T-cell (primary cell): ENCODE results near the gene TCERG1. TPM values are rescaled to one million over a fixed set of nuclear protein-coding genes. Genes with fewer than 3 reads are reported as not detected.
"Not testable (repeated sequence)": the region's sequence is repeated elsewhere in the genome, so short reads cannot be mapped to it uniquely, and the experiment has no call there.

Experiments
- ATAC-seq, 4 experiments: fragments of 200-7000 bp in 3 of 4; fragments of 150-1000 bp in 1 of 4; cut with Tn5 transposase; replicated peaks in 1 of 4; 1 replicate in 3 of 4; 2 replicates in 1 of 4; pipeline ENCODE4 v1.10.0; 2021; ENCODE audit warnings: moderate library complexity in 3 of 4, mild to moderate bottlenecking in 2 of 4, moderate number of reproducible peaks in 1 of 4
- CTCF ChIA-PET, 2 donors: fragments of 300-600 bp; sonication (Branson Sonifier 250); formaldehyde crosslinking; loops; one replicate each; lab custom pipeline; 2022; ENCODE audit warnings: antibody characterized with exemption in 2 of 2; lab: Charles Lee
- POLR2A ChIA-PET, 2 donors: fragments of 300-600 bp; sonication (Branson Sonifier 250); formaldehyde crosslinking; loops; one replicate each; lab custom pipeline; 2022; ENCODE audit warnings: antibody characterized with exemption in 2 of 2; lab: Charles Lee
- DNase-seq, 35 experiments: peaks; one replicate each; pipeline versions ENCODE4 v3.0.0 to v3.0.0-alpha.2; 2013 to 2023
- H3K27ac ChIP-seq: one replicate; pipeline ENCODE4 v1.5.1; 2013; ENCODE audit warnings: low read length
- H3K27me3 ChIP-seq, 2 experiments: replicated peaks in 1 of 2; 1 replicate in 1 of 2; 2 replicates in 1 of 2; pipeline versions ENCODE4 v1.6.1 to v1.7.0; 2013; ENCODE audit warnings: low read length in 1 of 2, mixed read lengths in 1 of 2; ENCODE audit not compliant: control insufficient read depth in 2 of 2, insufficient read depth in 2 of 2; ENCODE audit errors: extremely low read depth in 1 of 2
- H3K36me3 ChIP-seq, 2 donors: 1 replicate in 1 of 2; 2 replicates in 1 of 2; pipeline versions ENCODE4 v1.6.1 to v1.7.0; 2013; ENCODE audit warnings: low read length in 1 of 2; ENCODE audit not compliant: control insufficient read depth in 2 of 2, insufficient read depth in 1 of 2; ENCODE audit errors: extremely low read depth in 1 of 2
- H3K4me1 ChIP-seq, 2 experiments: 1 replicate in 1 of 2; 2 replicates in 1 of 2; pipeline versions ENCODE4 v1.6.1 to v1.7.0; 2013; ENCODE audit warnings: low read length in 2 of 2, mixed read lengths in 1 of 2; ENCODE audit not compliant: insufficient read depth in 2 of 2, control insufficient read depth in 1 of 2; ENCODE audit errors: extremely low read depth in 1 of 2
- H3K4me3 ChIP-seq, 2 donors: 1 replicate in 1 of 2; 2 replicates in 1 of 2; pipeline versions ENCODE4 v1.5.1 to v1.7.0; 2013; ENCODE audit warnings: mild to moderate bottlenecking in 2 of 2, low read length in 1 of 2, moderate library complexity in 1 of 2; ENCODE audit not compliant: control insufficient read depth in 1 of 2; ENCODE audit errors: extremely low read depth in 1 of 2
- H3K9me3 ChIP-seq: 2 replicates; pipeline ENCODE4 v1.7.0; 2013
- H3K27ac Mint-ChIP-seq, 2 donors: one replicate each; pipeline ENCODE4 v1.8.0; 2020 to 2021; ENCODE audit warnings: mild to moderate bottlenecking in 2 of 2, mixed read lengths in 2 of 2
- H3K27me3 Mint-ChIP-seq, 2 donors: one replicate each; pipeline ENCODE4 v1.8.0; 2021 to 2022; ENCODE audit warnings: mixed read lengths in 2 of 2
- H3K36me3 Mint-ChIP-seq: one replicate; pipeline ENCODE4 v1.8.0; 2021; ENCODE audit warnings: mixed read lengths
- H3K4me1 Mint-ChIP-seq, 3 donors: one replicate each; pipeline ENCODE4 v1.8.0; 2020 to 2022; ENCODE audit warnings: mixed read lengths in 3 of 3, mild to moderate bottlenecking in 1 of 3
- H3K4me3 Mint-ChIP-seq, 3 donors: one replicate each; pipeline ENCODE4 v1.8.0; 2020 to 2022; ENCODE audit warnings: mild to moderate bottlenecking in 3 of 3, mixed read lengths in 3 of 3, moderate library complexity in 3 of 3
- H3K9me3 Mint-ChIP-seq, 3 donors: one replicate each; pipeline ENCODE4 v1.8.0; 2020 to 2022; ENCODE audit warnings: mixed read lengths in 3 of 3
- WGBS: methylation state at CpG from one replicate; pipeline ENCODE4 v1.1.5; 2013; ENCODE audit warnings: missing lambda C conversion rate; ENCODE audit not compliant: insufficient coverage; 5-methylcytosine and 5-hydroxymethylcytosine counted together
- total RNA-seq, 35 experiments: library from RNA in 6 of 35; stranded (reverse) in 6 of 35; fragments of 120-200 nt in 1 of 35; gene quantifications; one replicate each; pipeline versions ENCODE4 v1.2.1 to v1.2.4 and lab custom pipeline; 2013 to 2026

TCERG1 gene
- total RNA-seq, 5 donors from 2014 or later (not counting 1 experiment from before 2014, with no cell fraction given), result 67.4 to 113 (median 75.1) TPM

DNA sequence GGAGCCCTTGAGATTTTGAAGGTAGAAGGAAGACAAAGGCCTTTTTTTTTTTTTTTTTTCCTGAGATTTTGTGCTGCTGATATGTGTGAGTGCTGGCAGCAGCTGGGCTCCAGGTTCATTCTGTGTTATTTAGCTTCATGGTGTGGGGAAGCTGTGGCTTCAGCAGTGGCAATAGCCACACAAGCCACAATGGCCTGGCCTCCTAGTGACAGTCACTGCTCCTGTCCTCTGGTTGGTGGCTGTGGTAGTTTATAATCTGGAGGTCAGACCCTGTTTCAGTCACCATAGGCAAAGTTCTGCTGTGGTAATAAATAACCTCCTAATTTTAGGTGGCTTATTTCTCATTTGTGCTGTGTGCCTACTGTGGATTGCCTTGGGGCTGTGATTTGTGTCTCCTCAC is 97.1 kb downstream of the TCERG1 start:
- H3K27me3 ChIP-seq, result peaks cover 0 to 6% of the 10 kb centered on the region in 2 experiments
- ATAC-seq, result no peak
- POLR2A ChIA-PET, result no interaction called here
- no peak for DNase-seq
- CTCF ChIA-PET, result interaction anchor here (0.6 to 1.0 kb wide), 2 partner anchors 422 to 879 kb away, joined by 3 to 5 read pairs; no protein-coding TSS in a partner anchor
- Mint-ChIP-seq H3K4me1 (peaks cover 0 to 6% (median 0%) of the 10 kb centered on the region in 3 donors), H3K4me3 (no peak overlapping the region), H3K27me3 (peaks cover 8 to 12% of the 10 kb centered on the region in 2 donors), H3K36me3 (no peaks in the 10 kb centered on the region), H3K9me3 (no peaks in the 10 kb centered on the region), H3K27ac (no peak overlapping the region)
- no peak overlapping the region for H3K27ac ChIP-seq
- no peak overlapping the region for H3K4me3 ChIP-seq
- H3K36me3 ChIP-seq, result no peaks in the 10 kb centered on the region
- H3K9me3 ChIP-seq, result no peaks in the 10 kb centered on the region
- no peaks in the 10 kb centered on the region for H3K4me1 ChIP-seq

DNA sequence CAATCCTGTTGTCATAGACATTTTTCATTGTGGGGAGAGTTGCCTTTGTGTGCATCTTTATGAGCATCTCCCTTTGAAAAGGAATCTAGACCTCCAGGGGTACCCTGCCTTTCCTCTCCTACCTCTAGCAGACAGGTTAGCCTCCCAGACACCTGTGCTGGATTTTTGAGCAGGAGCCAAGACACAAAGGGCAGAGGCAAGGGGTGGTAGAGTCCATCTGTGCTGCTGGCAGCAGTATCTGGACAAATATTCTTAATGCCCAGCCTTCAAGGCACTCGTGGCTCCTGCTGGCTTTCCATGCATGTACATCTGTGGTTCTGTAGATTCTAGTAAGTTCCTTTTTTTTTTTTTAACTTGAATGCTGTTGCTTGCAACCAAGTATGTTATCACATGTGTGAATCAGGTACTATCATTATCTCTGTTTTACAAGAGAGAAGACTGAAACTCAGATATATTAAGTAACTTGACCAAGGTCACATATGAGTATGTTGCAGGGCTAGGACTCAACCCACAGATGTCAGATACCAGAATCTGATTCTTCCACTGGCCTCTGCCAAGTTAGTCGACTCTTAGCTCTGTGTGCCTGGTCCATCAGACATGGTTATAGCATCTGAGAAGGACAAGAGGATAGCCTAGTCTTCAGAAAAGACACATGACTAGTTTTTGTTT is 101.8 kb downstream of the TCERG1 start:
- no peak overlapping the region for H3K27ac ChIP-seq
- Mint-ChIP-seq H3K27ac (no peak overlapping the region), H3K9me3 (no peaks in the 10 kb centered on the region), H3K4me3 (no peak overlapping the region), H3K27me3 (peaks cover 12 to 21% of the 10 kb centered on the region in 2 donors), H3K36me3 (no peaks in the 10 kb centered on the region), H3K4me1 (no peaks in the 10 kb centered on the region)
- no peak overlapping the region for H3K4me3 ChIP-seq
- ChIA-PET CTCF (interaction anchor here in 1 of 2 donors (1.3 kb wide), 1 partner anchor 640 kb away, joined by 3 read pairs; no protein-coding TSS in a partner anchor), POLR2A (no interaction called here)
- H3K36me3 ChIP-seq, result no peaks in the 10 kb centered on the region
- H3K27me3 ChIP-seq, result peaks cover 0 to 4% of the 10 kb centered on the region in 2 experiments
- no peaks in the 10 kb centered on the region for H3K9me3 ChIP-seq
- 29% methylated on average over 1 of the region's 2 CpGs for WGBS
- H3K4me1 ChIP-seq, result no peaks in the 10 kb centered on the region
- DNase-seq (no peak), ATAC-seq (no peak)

DNA sequence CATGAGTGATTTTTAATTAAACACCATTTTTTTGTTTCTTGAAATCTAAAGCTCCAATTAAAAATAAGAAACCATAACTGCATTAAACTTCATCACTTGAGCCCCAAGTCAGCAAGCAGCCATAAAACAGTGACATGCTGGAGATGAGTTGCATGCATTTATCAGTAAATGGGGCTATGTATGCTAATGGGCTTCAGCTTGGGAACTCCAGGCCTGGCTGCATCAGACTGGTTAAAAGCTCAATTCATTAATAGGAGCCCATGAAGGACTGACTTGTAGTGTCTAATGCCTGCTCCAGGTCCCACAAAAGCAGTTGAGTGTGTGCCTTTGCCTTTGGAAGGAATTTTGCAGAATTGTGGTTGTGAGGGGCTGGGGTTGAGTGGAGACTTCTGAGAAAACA is 102.5 kb downstream of the TCERG1 start:
- Mint-ChIP-seq H3K4me1 (no peaks in the 10 kb centered on the region), H3K27me3 (peaks cover 12 to 21% of the 10 kb centered on the region in 2 donors), H3K36me3 (no peaks in the 10 kb centered on the region), H3K9me3 (no peaks in the 10 kb centered on the region), H3K27ac (no peak overlapping the region), H3K4me3 (no peak overlapping the region)
- H3K4me3 ChIP-seq, result no peak overlapping the region
- ChIA-PET CTCF (interaction anchor here in 1 of 2 donors (1.3 kb wide), 1 partner anchor 639 kb away, joined by 3 read pairs; no protein-coding TSS in a partner anchor), POLR2A (no interaction called here)
- no peaks in the 10 kb centered on the region for H3K9me3 ChIP-seq
- H3K27ac ChIP-seq, result no peak overlapping the region
- H3K27me3 ChIP-seq, result peaks cover 0 to 4% of the 10 kb centered on the region in 2 experiments
- DNase-seq (no peak), ATAC-seq (no peak)
- H3K36me3 ChIP-seq, result no peaks in the 10 kb centered on the region
- H3K4me1 ChIP-seq, result no peaks in the 10 kb centered on the region

DNA sequence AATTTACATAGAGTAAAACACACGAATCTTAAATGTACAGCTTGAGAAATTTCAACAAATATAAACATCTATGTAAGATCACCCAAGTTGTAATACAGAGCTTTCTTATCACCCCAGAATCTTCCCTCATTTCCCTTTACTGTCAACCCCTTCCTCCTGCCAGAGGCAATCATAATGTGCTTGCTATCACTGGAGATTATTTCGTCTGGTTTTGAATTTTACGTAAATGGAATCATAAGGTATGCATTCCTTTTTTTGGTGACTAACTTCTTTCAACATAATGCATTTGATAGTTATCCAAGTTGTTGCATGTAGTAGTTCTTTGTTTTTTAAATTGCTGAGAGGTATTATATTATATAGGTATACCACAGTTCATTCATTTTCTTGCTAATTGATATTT is 106.3 kb downstream of the TCERG1 start:
- H3K36me3 ChIP-seq, result no peaks in the 10 kb centered on the region
- H3K36me3 Mint-ChIP-seq, result no peaks in the 10 kb centered on the region
- DNase-seq, result no peak
- H3K4me3 ChIP-seq, result no peak overlapping the region
- H3K4me3 Mint-ChIP-seq, result no peak overlapping the region
- H3K27ac Mint-ChIP-seq, result no peak overlapping the region
- H3K4me1 Mint-ChIP-seq, result no peaks in the 10 kb centered on the region
- WGBS, result no CpG with 5 or more reads among the region's 3 CpGs
- POLR2A ChIA-PET, result no interaction called here
- CTCF ChIA-PET, result interaction anchor here in 1 of 2 donors (1.6 kb wide), 1 partner anchor 635 kb away, joined by 4 read pairs; no protein-coding TSS in a partner anchor
- no peaks in the 10 kb centered on the region for H3K9me3 ChIP-seq
- no peak for ATAC-seq
- H3K27me3 ChIP-seq, result peaks cover 0 to 11% of the 10 kb centered on the region in 2 experiments
- H3K4me1 ChIP-seq, result no peaks in the 10 kb centered on the region
- H3K27me3 Mint-ChIP-seq, result peaks cover 11 to 22% of the 10 kb centered on the region in 2 donors
- no peak overlapping the region for H3K27ac ChIP-seq
- H3K9me3 Mint-ChIP-seq, result no peaks in the 10 kb centered on the region

DNA sequence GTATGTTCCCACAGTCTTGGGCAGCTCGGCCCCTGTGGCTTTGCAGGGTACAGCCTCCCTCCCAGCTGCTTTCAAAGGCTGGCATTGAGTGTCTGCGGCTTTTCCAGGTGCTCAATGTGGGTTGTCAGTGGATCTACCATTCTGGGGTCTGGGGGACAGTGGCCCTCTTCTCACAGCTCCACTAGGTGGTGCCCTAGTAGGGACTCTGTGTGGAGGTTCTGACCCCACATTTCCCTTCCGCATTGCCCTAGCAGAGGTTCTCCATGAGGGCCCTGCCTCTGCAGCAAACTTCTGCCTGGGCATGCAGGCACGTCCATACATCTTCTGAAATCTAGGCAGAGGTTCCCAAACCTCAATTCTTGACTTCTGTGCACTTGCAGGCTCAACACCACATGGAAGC is 109.8 kb downstream of the TCERG1 start:
- 56% methylated on average over 2 of the region's 4 CpGs for WGBS
- ATAC-seq, H3K9me3 ChIP-seq, H3K27ac Mint-ChIP-seq, H3K36me3 Mint-ChIP-seq, POLR2A ChIA-PET, H3K4me1 ChIP-seq, H3K9me3 Mint-ChIP-seq, CTCF ChIA-PET, DNase-seq, H3K4me1 Mint-ChIP-seq, H3K27me3 ChIP-seq, H3K4me3 ChIP-seq, H3K4me3 Mint-ChIP-seq, H3K27ac ChIP-seq, H3K36me3 ChIP-seq: not testable (repeated sequence)
- H3K27me3 Mint-ChIP-seq, result peaks cover 0 to 17% of the 10 kb centered on the region in 2 donors

DNA sequence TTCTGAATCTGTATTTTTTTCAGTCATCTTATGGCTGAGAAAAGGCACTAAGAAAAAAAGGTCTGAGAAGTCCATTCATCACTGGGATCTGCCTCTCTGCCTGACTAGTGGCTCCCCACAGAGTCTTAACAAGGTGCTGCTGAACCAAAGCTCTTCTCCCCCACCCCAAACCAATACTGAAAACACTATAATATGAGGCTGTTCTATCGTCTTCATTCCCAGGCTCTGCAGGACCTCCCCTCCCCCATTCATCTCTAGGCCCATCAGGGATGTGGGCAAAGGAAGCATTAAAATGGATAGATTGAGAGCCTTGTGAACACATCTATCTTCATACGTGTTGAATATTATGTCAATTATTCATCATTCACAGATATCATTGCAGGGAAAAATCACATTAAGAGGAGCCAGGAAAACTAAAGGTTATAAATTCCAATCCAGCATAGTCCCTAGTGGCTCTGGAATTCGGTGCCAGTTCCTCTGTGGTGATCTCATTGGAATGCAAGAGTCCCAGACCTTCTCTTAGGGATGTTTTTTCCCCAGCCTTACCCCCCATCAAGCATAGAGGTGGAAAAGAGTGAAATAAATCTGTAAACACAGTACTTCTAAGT is 113.2 kb downstream of the TCERG1 start:
- peaks cover 0 to 9% of the 10 kb centered on the region in 2 experiments for H3K27me3 ChIP-seq
- Mint-ChIP-seq H3K4me1 (no peaks in the 10 kb centered on the region), H3K9me3 (no peaks in the 10 kb centered on the region), H3K27me3 (peaks cover 4 to 12% of the 10 kb centered on the region in 2 donors), H3K27ac (no peak overlapping the region), H3K36me3 (no peaks in the 10 kb centered on the region), H3K4me3 (no peak overlapping the region)
- DNase-seq (no peak), ATAC-seq (no peak)
- ChIA-PET POLR2A (no interaction called here), CTCF (no interaction called here)
- H3K36me3 ChIP-seq, result no peaks in the 10 kb centered on the region
- no peak overlapping the region for H3K4me3 ChIP-seq
- no peaks in the 10 kb centered on the region for H3K9me3 ChIP-seq
- H3K27ac ChIP-seq, result no peak overlapping the region
- no peaks in the 10 kb centered on the region for H3K4me1 ChIP-seq
- WGBS, result no CpG with 5 or more reads among the region's 3 CpGs
